Neural cell (in vitro differentiated cells): Measurements from ENCODE around the gene CPS1. TPM values are rescaled to one million over a fixed set of nuclear protein-coding genes. Genes with fewer than 3 reads are reported as not detected.

ENCODE experiments used
- H2AFZ ChIP-seq: fragments of 200-600, 300-800 bp; sonication (generic), shearing (Covaris generic); 2 replicates; pipeline ENCODE4 v1.6.0; 2014; ENCODE audit warnings: low read depth, mild to moderate bottlenecking, antibody characterized with exemption, low read length, moderate library complexity
- H3F3A ChIP-seq: fragments of 200-600 bp; shearing (Covaris generic); 2 replicates; pipeline ENCODE4 v1.6.1; 2016; ENCODE audit warnings: mild to moderate bottlenecking, moderate library complexity, mixed read lengths, antibody characterized with exemption, low read length; ENCODE audit not compliant: insufficient read depth, poor library complexity, severe bottlenecking
- H3K27ac ChIP-seq: fragments of 200-600, 300-800 bp; sonication (generic), shearing (Covaris generic); 2 replicates; pipeline ENCODE4 v1.5.1; 2014; ENCODE audit warnings: mild to moderate bottlenecking, low read length, moderate library complexity
- H3K27me3 ChIP-seq: fragments of 300-800, 200-600 bp; sonication (generic), shearing (Covaris generic); 2 replicates; pipeline ENCODE4 v1.6.0; 2014; ENCODE audit warnings: mild to moderate bottlenecking, low read depth, low read length, moderate library complexity; ENCODE audit not compliant: insufficient read depth
- H3K36me3 ChIP-seq: fragments of 300-800, 200-600 bp; sonication (generic), shearing (Covaris generic); 2 replicates; pipeline ENCODE4 v1.5.1; 2014; ENCODE audit warnings: mild to moderate bottlenecking, antibody characterized with exemption, low read length, moderate library complexity; ENCODE audit not compliant: insufficient read depth
- H3K4me2 ChIP-seq: fragments of 300-800, 200-600 bp; sonication (generic), shearing (Covaris generic); 2 replicates; pipeline ENCODE4 v1.6.0; 2014; ENCODE audit warnings: mild to moderate bottlenecking, low read length
- H3K4me3 ChIP-seq: fragments of 300-800, 200-600 bp; sonication (generic), shearing (Covaris generic); 2 replicates; pipeline ENCODE4 v1.5.1; 2014; ENCODE audit warnings: mild to moderate bottlenecking, low read length, moderate library complexity
- H3K79me2 ChIP-seq: fragments of 200-600 bp; shearing (Covaris generic); replicated peaks from 2 replicates; pipeline ENCODE4 v1.6.0; 2014; ENCODE audit warnings: mild to moderate bottlenecking, low read length, moderate library complexity; ENCODE audit not compliant: insufficient read depth
- H3K9ac ChIP-seq: fragments of 300-800, 200-600 bp; sonication (generic), shearing (Covaris generic); 2 replicates; pipeline ENCODE4 v1.6.1; 2016; ENCODE audit warnings: mild to moderate bottlenecking, low read length, mixed read lengths
- H3K9me2 ChIP-seq: fragments of 200-600 bp; shearing (Covaris generic); 2 replicates; pipeline ENCODE4 v1.6.1; 2016; ENCODE audit warnings: mild to moderate bottlenecking, low read length, mixed read lengths; ENCODE audit not compliant: insufficient read depth
- H3K9me3 ChIP-seq: fragments of 200-600, 300-800 bp; sonication (generic), shearing (Covaris generic); 2 replicates; pipeline ENCODE4 v1.6.1; 2016; ENCODE audit warnings: mild to moderate bottlenecking, mixed run types, low read length, moderate library complexity, mixed read lengths
- H4K20me1 ChIP-seq: fragments of 200-600 bp; shearing (Covaris generic); 2 replicates; pipeline ENCODE4 v1.6.1; 2016; ENCODE audit warnings: mild to moderate bottlenecking, mixed run types; ENCODE audit not compliant: insufficient read depth
- EP300 ChIP-seq: fragments of 450-650 bp; conservative IDR thresholded peaks from 2 replicates; pipeline ENCODE4 v1.6.1; 2014; ENCODE audit warnings: antibody characterized with exemption, mild to moderate bottlenecking, moderate library complexity; ENCODE audit not compliant: poor library complexity, severe bottlenecking
- EZH2 ChIP-seq: fragments of 200-600, 300-800 bp; shearing (Covaris generic), sonication (generic); IDR thresholded peaks from 2 replicates; pipeline ENCODE4 v1.6.1; 2014; ENCODE audit warnings: antibody characterized with exemption, low read length, borderline replicate concordance, mild to moderate bottlenecking; ENCODE audit not compliant: insufficient read depth, poor library complexity, severe bottlenecking
- MXI1 ChIP-seq: fragments of 450-650 bp; conservative IDR thresholded peaks from 2 replicates; pipeline ENCODE4 v1.6.1; 2014; ENCODE audit warnings: antibody characterized with exemption, mild to moderate bottlenecking; ENCODE audit not compliant: poor library complexity, severe bottlenecking
- POLR2AphosphoS5 ChIP-seq: IDR thresholded peaks from 2 replicates; pipeline ENCODE4 v1.6.1; 2012
- RAD21 ChIP-seq: fragments of 450-650 bp; conservative IDR thresholded peaks from 2 replicates; pipeline ENCODE4 v1.6.1; 2014; ENCODE audit warnings: antibody characterized with exemption, mild to moderate bottlenecking, moderate library complexity
- SMC3 ChIP-seq: fragments of 450-650 bp; conservative IDR thresholded peaks from 2 replicates; pipeline ENCODE4 v1.6.1; 2014; ENCODE audit warnings: antibody characterized with exemption, mild to moderate bottlenecking, moderate library complexity; ENCODE audit not compliant: poor library complexity
- TAF1 ChIP-seq: IDR thresholded peaks from 2 replicates; pipeline ENCODE4 v1.6.1; 2012; ENCODE audit warnings: low read depth
- polyA plus RNA-seq: library from polyadenylated mRNA; depleted of rRNA; stranded (reverse); fragments of >200 nt; gene quantifications from 2 replicates; pipeline ENCODE4 v1.2.3, GENCODE V29; 2014
- TF ChIP-seq, protein P1 (sequence below): IDR thresholded peaks from 2 replicates; pipeline ENCODE4 v1.6.1; 2012; ENCODE audit warnings: borderline replicate concordance
- TF ChIP-seq, protein P2 (sequence below): fragments of 450-650 bp; IDR thresholded peaks from 2 replicates; pipeline ENCODE4 v1.5.1; 2014; ENCODE audit warnings: antibody characterized with exemption, mild to moderate bottlenecking, moderate library complexity; ENCODE audit not compliant: poor library complexity, severe bottlenecking

CPS1 gene
- polyA plus RNA-seq, 1 donor from 2014 or later: 0.25 TPM

DNA sequence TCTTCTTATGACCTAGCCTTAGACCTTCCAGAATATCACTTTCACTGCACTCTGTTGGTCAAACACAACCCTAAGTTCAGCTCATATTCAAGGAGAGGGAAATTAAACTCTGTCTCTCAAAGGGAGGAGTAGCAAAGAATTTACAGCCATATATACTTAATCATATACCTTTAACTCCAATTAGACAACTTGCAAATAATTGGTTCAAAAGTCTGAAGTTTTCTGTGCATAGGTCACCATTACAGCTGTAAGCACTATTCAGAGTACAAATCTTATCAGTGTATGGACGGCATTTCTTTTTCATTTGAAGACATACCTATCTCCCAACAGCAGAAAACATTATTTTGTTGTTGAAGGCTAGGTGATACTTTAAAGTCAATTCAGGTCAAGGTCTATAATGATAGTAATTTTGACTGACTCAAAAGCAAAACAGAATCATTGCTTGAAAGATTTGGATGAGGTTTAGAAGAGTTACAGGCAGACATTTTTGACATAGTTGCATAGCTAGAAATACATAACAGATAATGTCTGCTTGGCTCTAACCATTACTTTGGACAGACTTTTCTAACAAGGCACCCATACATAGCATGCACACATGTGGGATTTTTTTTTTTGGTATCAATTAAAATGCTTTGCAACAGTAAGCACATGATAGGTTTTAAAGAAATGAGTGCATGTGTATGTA is 131.5 kb downstream of the CPS1 start:
- Histone ChIP-seq H3K9me2 (no peaks in the 10 kb centered on the region), H4K20me1 (no peaks in the 10 kb centered on the region), H3K4me3 (no peak overlapping the region), H3K9me3 (no peaks in the 10 kb centered on the region), H3K79me2 (no peaks in the 10 kb centered on the region), H3K27ac (no peak overlapping the region), H3K36me3 (no peaks in the 10 kb centered on the region), H3K9ac (no peak overlapping the region), H3F3A (no peaks in the 10 kb centered on the region), H2AFZ (no peak overlapping the region), H3K4me2 (no peak overlapping the region), H3K27me3 (no peaks in the 10 kb centered on the region)
- TF ChIP-seq SMC3 (no peak), EP300 (no peak), POLR2AphosphoS5 (no peak), MXI1 (no peak), TAF1 (no peak), EZH2 (no peak), RAD21 (no peak)
- TF ChIP-seq, protein P1, sequence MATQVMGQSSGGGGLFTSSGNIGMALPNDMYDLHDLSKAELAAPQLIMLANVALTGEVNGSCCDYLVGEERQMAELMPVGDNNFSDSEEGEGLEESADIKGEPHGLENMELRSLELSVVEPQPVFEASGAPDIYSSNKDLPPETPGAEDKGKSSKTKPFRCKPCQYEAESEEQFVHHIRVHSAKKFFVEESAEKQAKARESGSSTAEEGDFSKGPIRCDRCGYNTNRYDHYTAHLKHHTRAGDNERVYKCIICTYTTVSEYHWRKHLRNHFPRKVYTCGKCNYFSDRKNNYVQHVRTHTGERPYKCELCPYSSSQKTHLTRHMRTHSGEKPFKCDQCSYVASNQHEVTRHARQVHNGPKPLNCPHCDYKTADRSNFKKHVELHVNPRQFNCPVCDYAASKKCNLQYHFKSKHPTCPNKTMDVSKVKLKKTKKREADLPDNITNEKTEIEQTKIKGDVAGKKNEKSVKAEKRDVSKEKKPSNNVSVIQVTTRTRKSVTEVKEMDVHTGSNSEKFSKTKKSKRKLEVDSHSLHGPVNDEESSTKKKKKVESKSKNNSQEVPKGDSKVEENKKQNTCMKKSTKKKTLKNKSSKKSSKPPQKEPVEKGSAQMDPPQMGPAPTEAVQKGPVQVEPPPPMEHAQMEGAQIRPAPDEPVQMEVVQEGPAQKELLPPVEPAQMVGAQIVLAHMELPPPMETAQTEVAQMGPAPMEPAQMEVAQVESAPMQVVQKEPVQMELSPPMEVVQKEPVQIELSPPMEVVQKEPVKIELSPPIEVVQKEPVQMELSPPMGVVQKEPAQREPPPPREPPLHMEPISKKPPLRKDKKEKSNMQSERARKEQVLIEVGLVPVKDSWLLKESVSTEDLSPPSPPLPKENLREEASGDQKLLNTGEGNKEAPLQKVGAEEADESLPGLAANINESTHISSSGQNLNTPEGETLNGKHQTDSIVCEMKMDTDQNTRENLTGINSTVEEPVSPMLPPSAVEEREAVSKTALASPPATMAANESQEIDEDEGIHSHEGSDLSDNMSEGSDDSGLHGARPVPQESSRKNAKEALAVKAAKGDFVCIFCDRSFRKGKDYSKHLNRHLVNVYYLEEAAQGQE: no peak
- TF ChIP-seq, protein P2, sequence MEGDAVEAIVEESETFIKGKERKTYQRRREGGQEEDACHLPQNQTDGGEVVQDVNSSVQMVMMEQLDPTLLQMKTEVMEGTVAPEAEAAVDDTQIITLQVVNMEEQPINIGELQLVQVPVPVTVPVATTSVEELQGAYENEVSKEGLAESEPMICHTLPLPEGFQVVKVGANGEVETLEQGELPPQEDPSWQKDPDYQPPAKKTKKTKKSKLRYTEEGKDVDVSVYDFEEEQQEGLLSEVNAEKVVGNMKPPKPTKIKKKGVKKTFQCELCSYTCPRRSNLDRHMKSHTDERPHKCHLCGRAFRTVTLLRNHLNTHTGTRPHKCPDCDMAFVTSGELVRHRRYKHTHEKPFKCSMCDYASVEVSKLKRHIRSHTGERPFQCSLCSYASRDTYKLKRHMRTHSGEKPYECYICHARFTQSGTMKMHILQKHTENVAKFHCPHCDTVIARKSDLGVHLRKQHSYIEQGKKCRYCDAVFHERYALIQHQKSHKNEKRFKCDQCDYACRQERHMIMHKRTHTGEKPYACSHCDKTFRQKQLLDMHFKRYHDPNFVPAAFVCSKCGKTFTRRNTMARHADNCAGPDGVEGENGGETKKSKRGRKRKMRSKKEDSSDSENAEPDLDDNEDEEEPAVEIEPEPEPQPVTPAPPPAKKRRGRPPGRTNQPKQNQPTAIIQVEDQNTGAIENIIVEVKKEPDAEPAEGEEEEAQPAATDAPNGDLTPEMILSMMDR: no peak

DNA sequence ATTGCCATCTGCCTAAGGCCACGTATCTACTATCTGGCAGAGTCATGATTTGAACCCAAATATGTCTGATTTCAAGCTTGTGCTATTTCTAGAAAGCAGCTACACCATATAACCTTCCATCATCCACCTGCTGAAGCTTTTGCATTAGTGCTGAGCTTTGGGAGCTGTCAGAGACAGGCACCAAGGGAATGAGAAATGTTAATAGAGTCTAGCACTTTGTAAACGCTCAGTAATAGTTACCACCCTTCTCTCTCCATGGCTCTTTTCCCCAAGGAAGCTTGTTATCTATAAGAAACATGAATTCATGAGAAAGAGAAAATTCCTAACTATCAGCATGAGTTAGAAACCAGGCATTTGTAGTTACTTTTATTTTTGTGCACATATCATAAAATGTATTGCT is 151.5 kb downstream of the CPS1 start:
- Histone ChIP-seq H3K9me2 (no peaks in the 10 kb centered on the region), H2AFZ (no peak overlapping the region), H3F3A (no peaks in the 10 kb centered on the region), H3K27me3 (no peaks in the 10 kb centered on the region), H3K4me2 (no peak overlapping the region), H3K9ac (no peak overlapping the region), H3K79me2 (no peaks in the 10 kb centered on the region), H3K27ac (peak overlapping the region; percentile 1), H3K4me3 (no peak overlapping the region), H3K9me3 (no peaks in the 10 kb centered on the region), H4K20me1 (no peaks in the 10 kb centered on the region), H3K36me3 (no peaks in the 10 kb centered on the region)
- no peak for TF ChIP-seq MXI1
- no peak for TF ChIP-seq RAD21
- TF ChIP-seq EP300: peak; percentile 69
- TF ChIP-seq, protein P2: no peak
- TF ChIP-seq SMC3: no peak
- no peak for TF ChIP-seq EZH2
- TF ChIP-seq, protein P1: peak; percentile 75
- TF ChIP-seq TAF1: no peak
- peak; percentile 64 for TF ChIP-seq POLR2AphosphoS5
